ENCODE data around the gene MPPED2. TPM values are rescaled to one million over a fixed set of nuclear protein-coding genes. Genes with fewer than 3 reads are reported as not detected.

Gene MPPED2
- 1 to 10 TPM in 3 of 4 donors, not detected in 1; 1.1 to 2.0 (median 1.9) TPM for total RNA-seq

- peaks cover 40% of the 10 kb centered on the region for H3K27me3 ChIP-seq
- peak; percentile 68 to 77 for DNase-seq (ENCODE audit: low spot score in 2 of 2)
- 9% methylated on average over 45 of the region's 49 CpGs for WGBS
- TF ChIP-seq POLR2AphosphoS5 (IDR thresholded peaks at IDR 0.05) (no peak), POLR2A (IDR thresholded peaks at IDR 0.05) (no peak), CTCF (IDR thresholded peaks at IDR 0.05) (peak in 1 of 2 donors; percentile 55)
- H3K4me3 ChIP-seq = peak within 1 kb of the TSS; percentile 72
- H3K9me3 ChIP-seq = no peaks in the 10 kb centered on the region
- peaks cover 32% of the 10 kb centered on the region for H3K4me1 ChIP-seq
- H3K27ac ChIP-seq = peak within 1 kb of the TSS; percentile 64
- no peaks in the 10 kb centered on the region for H3K36me3 ChIP-seq
Observed at GRCh38 chr11:30586251-30587144, at the start of gene MPPED2. Gene MPPED2 (minus strand): TSS chr11:30586353. CDS start chr11:30580373, 5,980 bp downstream.

- Histone ChIP-seq H3K4me1 (no peaks in the 10 kb centered on the region), H3K4me3 (no peak overlapping the region), H3K27me3 (no peaks in the 10 kb centered on the region), H3K9me3 (no peaks in the 10 kb centered on the region), H3K27ac (no peak overlapping the region), H3K36me3 (no peaks in the 10 kb centered on the region)
- DNase-seq (ENCODE audit: low spot score in 2 of 2) = no peak
- WGBS = 36% methylated on average over 13 of the region's 13 CpGs
- TF ChIP-seq CTCF (IDR thresholded peaks at IDR 0.05) = no peak
- no peak for TF ChIP-seq POLR2A (IDR thresholded peaks at IDR 0.05)
- TF ChIP-seq POLR2AphosphoS5 (IDR thresholded peaks at IDR 0.05) = no peak
- no peak for TF ChIP-seq EP300 (IDR thresholded peaks at IDR 0.05)
Observed at GRCh38 chr11:30635401-30635989, 49.3 kb upstream of the MPPED2 start.

GRCh38 chr11:30631148-30631547 is 45.0 kb upstream of the MPPED2 start:
- Histone ChIP-seq H3K27ac (no peak overlapping the region), H3K4me1 (no peaks in the 10 kb centered on the region), H3K9me3 (no peaks in the 10 kb centered on the region), H3K4me3 (no peak overlapping the region), H3K36me3 (no peaks in the 10 kb centered on the region), H3K27me3 (no peaks in the 10 kb centered on the region)
- no peak for DNase-seq (ENCODE audit: low spot score in 2 of 2)
- TF ChIP-seq POLR2AphosphoS5 (IDR thresholded peaks at IDR 0.05) (no peak), EP300 (IDR thresholded peaks at IDR 0.05) (no peak), POLR2A (IDR thresholded peaks at IDR 0.05) (no peak), CTCF (IDR thresholded peaks at IDR 0.05) (no peak)
- WGBS = 75% methylated on average over 3 of the region's 3 CpGs

GRCh38 chr11:30619767-30620166 is 33.6 kb upstream of the MPPED2 start:
- Histone ChIP-seq H3K27me3 (no peaks in the 10 kb centered on the region), H3K9me3 (no peaks in the 10 kb centered on the region), H3K36me3 (no peaks in the 10 kb centered on the region), H3K4me1 (no peaks in the 10 kb centered on the region), H3K27ac (no peak overlapping the region), H3K4me3 (no peak overlapping the region)
- 76% methylated on average over 1 of the region's 1 CpG for WGBS
- no peak for DNase-seq (ENCODE audit: low spot score in 2 of 2)
- no peak for TF ChIP-seq EP300 (IDR thresholded peaks at IDR 0.05)
- no peak for TF ChIP-seq POLR2A (IDR thresholded peaks at IDR 0.05)
- TF ChIP-seq CTCF (IDR thresholded peaks at IDR 0.05) = no peak
- no peak for TF ChIP-seq POLR2AphosphoS5 (IDR thresholded peaks at IDR 0.05)

GRCh38 chr11:30617762-30618161 is 31.6 kb upstream of the MPPED2 start:
- TF ChIP-seq POLR2A (IDR thresholded peaks at IDR 0.05) (no peak), CTCF (IDR thresholded peaks at IDR 0.05) (no peak), POLR2AphosphoS5 (IDR thresholded peaks at IDR 0.05) (no peak), EP300 (IDR thresholded peaks at IDR 0.05) (no peak)
- Histone ChIP-seq H3K4me1 (no peaks in the 10 kb centered on the region), H3K27ac (no peak overlapping the region), H3K36me3 (no peaks in the 10 kb centered on the region), H3K9me3 (no peaks in the 10 kb centered on the region), H3K4me3 (no peak overlapping the region), H3K27me3 (no peaks in the 10 kb centered on the region)
- DNase-seq (ENCODE audit: low spot score in 2 of 2) = no peak
